Measurements from ENCODE around the gene CNN3.

The CNN3 gene

DNA sequence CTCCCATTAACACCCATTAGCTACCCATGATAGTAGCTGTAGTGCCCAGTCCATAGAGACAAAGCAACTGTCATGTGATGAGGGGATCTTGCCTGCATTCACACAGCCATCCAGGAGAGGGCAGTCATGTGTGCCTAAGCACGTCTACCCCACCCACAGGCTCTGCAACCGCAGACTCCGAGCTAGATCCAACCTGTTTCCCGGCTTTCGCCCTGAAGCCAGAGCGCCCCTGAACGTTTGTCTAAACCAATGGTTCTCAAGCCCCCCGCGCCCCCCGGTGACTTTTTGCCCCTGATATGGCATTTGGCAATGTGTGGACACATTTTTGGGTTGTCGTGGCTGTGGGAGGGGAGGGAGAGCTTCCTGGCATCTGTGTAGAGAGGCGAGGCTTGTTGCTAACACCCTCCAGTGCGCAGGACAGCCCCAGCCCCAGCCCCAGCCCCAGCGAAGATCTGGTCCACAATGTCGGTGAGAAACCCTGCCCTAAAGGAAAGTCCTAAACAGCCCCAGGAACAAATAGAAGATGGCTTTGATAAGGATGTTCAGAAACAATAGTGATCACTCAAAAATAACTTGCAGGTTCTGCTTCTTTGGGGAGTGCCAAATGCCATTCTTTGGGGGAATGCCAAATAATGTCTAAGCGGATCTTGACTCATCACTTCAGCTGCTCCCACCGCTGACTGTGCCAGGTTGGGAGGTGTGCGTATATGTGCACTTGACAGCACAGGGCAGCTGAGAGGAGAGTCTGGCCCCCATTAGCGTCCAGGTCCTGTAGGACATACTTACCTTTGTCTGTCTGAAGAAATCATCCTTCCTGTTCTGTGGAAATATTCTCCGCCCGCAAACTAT lies 72.2 kb downstream of the CNN3 start:
- DNase-seq = peak; percentile 84

DNA sequence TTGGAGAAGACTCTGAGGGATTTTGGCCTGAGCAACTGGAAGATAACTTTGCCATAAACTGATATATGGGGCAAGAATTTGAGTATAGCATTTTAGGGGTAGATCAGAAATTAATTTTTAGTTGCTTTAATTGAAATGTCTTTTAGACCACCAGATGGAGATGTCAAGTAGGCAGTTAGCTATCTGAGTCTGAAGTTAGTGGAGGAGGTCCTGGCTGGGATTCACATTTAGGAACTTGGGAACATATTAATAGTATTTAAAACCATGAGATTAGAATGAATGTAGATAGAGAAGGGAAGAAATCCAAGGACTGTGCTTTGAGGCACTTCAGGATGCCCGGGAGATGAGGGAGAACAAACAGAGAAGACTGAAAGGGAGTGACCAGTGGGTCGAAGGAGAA lies 74.1 kb downstream of the CNN3 start:
- DNase-seq = no peak

DNA sequence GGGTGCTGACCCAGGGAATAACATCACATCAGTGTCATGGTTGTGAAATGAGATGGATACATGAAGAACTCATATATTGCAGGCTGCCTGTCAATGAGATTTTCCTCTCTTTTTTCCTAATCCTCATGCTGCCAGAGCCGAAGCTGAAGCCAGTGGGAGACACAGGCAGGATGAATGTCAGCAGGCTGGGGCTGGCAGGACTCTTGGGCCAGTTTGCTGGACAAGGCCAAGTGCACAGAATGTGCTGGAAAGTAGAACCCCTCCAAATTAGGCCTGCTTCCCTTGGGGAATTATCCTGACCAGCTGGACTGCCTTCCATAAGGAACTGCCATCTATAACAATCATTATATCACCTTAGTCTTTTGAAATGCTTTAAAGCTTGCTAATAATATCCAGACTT lies 75.3 kb downstream of the CNN3 start:
- no peak for DNase-seq

Data from stimulated activated CD4-positive, alpha-beta T cell treated with anti-CD3 and anti-CD28 coated beads, Interleukin-15, amount 100 ng/mL, for 24 hours (primary cell).